DND-41 (cell line): Measurements from ENCODE around the gene KIAA1958.

Source experiments
- EZH2 ChIP-seq: IDR thresholded peaks from 3 replicates; pipeline ENCODE4 v1.6.1; 2012; ENCODE audit warnings: borderline replicate concordance, low read depth, mild to moderate bottlenecking, moderate library complexity, low read length, inconsistent platforms; ENCODE audit not compliant: severe bottlenecking
- TF ChIP-seq, protein P1 (sequence below): IDR thresholded peaks from 2 replicates; pipeline ENCODE4 v1.5.1; 2012; ENCODE audit warnings: borderline replicate concordance, low read length, moderate library complexity, mild to moderate bottlenecking; ENCODE audit not compliant: poor library complexity, severe bottlenecking; ENCODE audit errors: extremely low read depth

DNA sequence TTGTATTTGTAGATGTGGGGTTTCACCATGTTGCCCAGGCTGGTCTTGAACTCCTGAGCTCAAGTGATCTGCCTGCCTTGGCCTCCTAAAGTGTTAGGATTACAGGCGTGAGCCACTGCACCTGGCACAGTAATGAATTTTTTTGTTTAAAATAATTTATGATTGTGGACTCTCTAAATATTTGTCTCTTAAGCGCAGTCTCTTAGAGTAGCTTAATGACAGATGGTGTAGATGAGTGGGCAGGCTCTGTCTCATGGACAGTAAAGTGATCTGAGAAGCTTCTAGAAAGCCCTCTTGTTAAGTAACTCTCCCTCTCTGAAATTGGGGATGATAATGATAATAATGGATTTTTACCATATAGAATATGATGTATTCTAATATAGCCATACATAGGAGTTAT lies 47.5 kb upstream of the KIAA1958 start:
- TF ChIP-seq, protein P1, sequence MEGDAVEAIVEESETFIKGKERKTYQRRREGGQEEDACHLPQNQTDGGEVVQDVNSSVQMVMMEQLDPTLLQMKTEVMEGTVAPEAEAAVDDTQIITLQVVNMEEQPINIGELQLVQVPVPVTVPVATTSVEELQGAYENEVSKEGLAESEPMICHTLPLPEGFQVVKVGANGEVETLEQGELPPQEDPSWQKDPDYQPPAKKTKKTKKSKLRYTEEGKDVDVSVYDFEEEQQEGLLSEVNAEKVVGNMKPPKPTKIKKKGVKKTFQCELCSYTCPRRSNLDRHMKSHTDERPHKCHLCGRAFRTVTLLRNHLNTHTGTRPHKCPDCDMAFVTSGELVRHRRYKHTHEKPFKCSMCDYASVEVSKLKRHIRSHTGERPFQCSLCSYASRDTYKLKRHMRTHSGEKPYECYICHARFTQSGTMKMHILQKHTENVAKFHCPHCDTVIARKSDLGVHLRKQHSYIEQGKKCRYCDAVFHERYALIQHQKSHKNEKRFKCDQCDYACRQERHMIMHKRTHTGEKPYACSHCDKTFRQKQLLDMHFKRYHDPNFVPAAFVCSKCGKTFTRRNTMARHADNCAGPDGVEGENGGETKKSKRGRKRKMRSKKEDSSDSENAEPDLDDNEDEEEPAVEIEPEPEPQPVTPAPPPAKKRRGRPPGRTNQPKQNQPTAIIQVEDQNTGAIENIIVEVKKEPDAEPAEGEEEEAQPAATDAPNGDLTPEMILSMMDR: no peak
- TF ChIP-seq EZH2: no peak
